PC-9 (cell line): ENCODE results near the gene AUP1. TPM values are rescaled to one million over a fixed set of nuclear protein-coding genes. Genes with fewer than 3 reads are reported as not detected.

ENCODE experiments used
- BruUV-seq: library from RNA; stranded (reverse); fragments of 400-500 nt; replicated peaks from 2 replicates; lab custom pipeline; 2021; lab: Mats Ljungman, UMichigan
- CTCF ChIA-PET: fragments of 300-600 bp; sonication (Branson Sonifier 250); formaldehyde crosslinking; loops from one replicate; lab custom pipeline; 2022; ENCODE audit warnings: antibody characterized with exemption; lab: Charles Lee
- POLR2A ChIA-PET: fragments of 300-600 bp; sonication (Branson Sonifier 250); formaldehyde crosslinking; loops from one replicate; lab custom pipeline; 2022; ENCODE audit warnings: antibody characterized with exemption; ENCODE audit not compliant: unreplicated experiment; lab: Charles Lee
- DNase-seq, 2 experiments: peaks; one replicate each; pipeline versions ENCODE4 v3.0.0 to v3.0.0-alpha.2; 2015 to 2022; ENCODE audit warnings: mixed read lengths in 1 of 2
- H2AFZ ChIP-seq: fragments of 200-600 bp; sonication (generic); 2 replicates; pipeline ENCODE4 v1.8.1; 2017; ENCODE audit warnings: antibody characterized with exemption
- H3F3A ChIP-seq: fragments of 200-600 bp; sonication (generic); 2 replicates; pipeline ENCODE4 v1.8.1; 2017; ENCODE audit warnings: antibody characterized with exemption, mild to moderate bottlenecking, low read depth; ENCODE audit not compliant: insufficient read depth
- H3K27ac ChIP-seq: fragments of 200-600 bp; sonication (generic); 2 replicates; pipeline ENCODE4 v1.6.1; 2016; ENCODE audit warnings: mixed run types
- H3K27me3 ChIP-seq: fragments of 200-600 bp; sonication (generic); 2 replicates; pipeline ENCODE4 v1.6.1; 2016; ENCODE audit warnings: low read depth, mixed run types; ENCODE audit not compliant: insufficient read depth
- H3K36me3 ChIP-seq: fragments of 200-600 bp; sonication (generic); 2 replicates; pipeline ENCODE4 v1.6.1; 2016; ENCODE audit warnings: low read depth, mixed run types
- H3K4me1 ChIP-seq: fragments of 200-600 bp; sonication (generic); replicated peaks from 2 replicates; pipeline ENCODE4 v1.6.1; 2016; ENCODE audit warnings: mixed run types; ENCODE audit not compliant: insufficient read depth
- H3K4me2 ChIP-seq: fragments of 200-600 bp; sonication (generic); 2 replicates; pipeline ENCODE4 v1.6.1; 2017; ENCODE audit warnings: mixed run types
- H3K4me3 ChIP-seq: fragments of 200-600 bp; sonication (generic); 2 replicates; pipeline ENCODE4 v1.6.1; 2016; ENCODE audit warnings: mixed run types
- H3K79me2 ChIP-seq: fragments of 200-600 bp; sonication (generic); 2 replicates; pipeline ENCODE4 v1.6.1; 2017; ENCODE audit warnings: low read depth, mixed run types
- H3K9me2 ChIP-seq: fragments of 200-600 bp; sonication (generic); 2 replicates; pipeline ENCODE4 v1.8.1; 2017; ENCODE audit warnings: mild to moderate bottlenecking; ENCODE audit not compliant: insufficient read depth
- H3K9me3 ChIP-seq: fragments of 200-600 bp; sonication (generic); 2 replicates; pipeline ENCODE4 v1.8.1; 2016; ENCODE audit warnings: low read depth; ENCODE audit not compliant: insufficient read depth
- H4K20me1 ChIP-seq: fragments of 200-600 bp; sonication (generic); 2 replicates; pipeline ENCODE4 v1.8.1; 2017; ENCODE audit not compliant: insufficient read depth
- EZH2 ChIP-seq: fragments of 200-600 bp; sonication (generic); IDR thresholded peaks from 2 replicates; pipeline ENCODE4 v1.8.0; 2017; ENCODE audit warnings: antibody characterized with exemption, low read depth
- intact Hi-C: fragments of 100-400 bp; cut with micrococcal nuclease; formaldehyde crosslinking; loops from one replicate; pipeline ENCODE4 v1.10.0; 2022; ENCODE audit not compliant: unreplicated experiment
- total RNA-seq: library from RNA; stranded (reverse); gene quantifications from 2 replicates; pipeline ENCODE4 v1.2.3, GENCODE V29; 2021
- TF ChIP-seq, protein P1 (sequence below): fragments of 200-600 bp; sonication (generic); conservative IDR thresholded peaks from 2 replicates; pipeline ENCODE4 v1.6.1; 2017; ENCODE audit warnings: mixed run types, antibody characterized with exemption, mild to moderate bottlenecking, moderate library complexity

AUP1 gene
- total RNA-seq, 1 experiment from 2014 or later, result 84.0 TPM

- no TSS peak for BruUV-seq
- ChIA-PET CTCF (interaction anchor here (0.5 to 0.6 kb wide), 2 partner anchors 21 to 59 kb away, joined by 4 to 8 read pairs; no protein-coding TSS in a partner anchor), POLR2A (interaction anchor here (0.7 kb wide), 2 partner anchors 85 to 330 kb away, joined by 4 read pairs; no protein-coding TSS in a partner anchor)
- Histone ChIP-seq H3K4me3 (peak overlapping the region; percentile 93), H3K27me3 (no peaks in the 10 kb centered on the region), H3K9me3 (no peaks in the 10 kb centered on the region), H3K27ac (no peak overlapping the region), H3K9me2 (no peaks in the 10 kb centered on the region), H2AFZ (peak overlapping the region; percentile 94), H3K79me2 (peaks cover 37% of the 10 kb centered on the region), H3K4me2 (peak overlapping the region; percentile 84), H3F3A (peaks cover 12% of the 10 kb centered on the region; the same call in 1 of the 2 replicates), H3K36me3 (peaks cover 18% of the 10 kb centered on the region), H4K20me1 (peaks cover 9% of the 10 kb centered on the region; the same call in 1 of the 2 replicates), H3K4me1 (peaks cover 18% of the 10 kb centered on the region)
- DNase-seq, result peak in 1 of 2 experiments; percentile 20
- TF ChIP-seq, protein P1, sequence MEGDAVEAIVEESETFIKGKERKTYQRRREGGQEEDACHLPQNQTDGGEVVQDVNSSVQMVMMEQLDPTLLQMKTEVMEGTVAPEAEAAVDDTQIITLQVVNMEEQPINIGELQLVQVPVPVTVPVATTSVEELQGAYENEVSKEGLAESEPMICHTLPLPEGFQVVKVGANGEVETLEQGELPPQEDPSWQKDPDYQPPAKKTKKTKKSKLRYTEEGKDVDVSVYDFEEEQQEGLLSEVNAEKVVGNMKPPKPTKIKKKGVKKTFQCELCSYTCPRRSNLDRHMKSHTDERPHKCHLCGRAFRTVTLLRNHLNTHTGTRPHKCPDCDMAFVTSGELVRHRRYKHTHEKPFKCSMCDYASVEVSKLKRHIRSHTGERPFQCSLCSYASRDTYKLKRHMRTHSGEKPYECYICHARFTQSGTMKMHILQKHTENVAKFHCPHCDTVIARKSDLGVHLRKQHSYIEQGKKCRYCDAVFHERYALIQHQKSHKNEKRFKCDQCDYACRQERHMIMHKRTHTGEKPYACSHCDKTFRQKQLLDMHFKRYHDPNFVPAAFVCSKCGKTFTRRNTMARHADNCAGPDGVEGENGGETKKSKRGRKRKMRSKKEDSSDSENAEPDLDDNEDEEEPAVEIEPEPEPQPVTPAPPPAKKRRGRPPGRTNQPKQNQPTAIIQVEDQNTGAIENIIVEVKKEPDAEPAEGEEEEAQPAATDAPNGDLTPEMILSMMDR, result no peak
- TF ChIP-seq EZH2, result no peak
- intact Hi-C loops, result loop anchor here (5.0 kb wide), 3 partner anchors 57 to 263 kb away; no protein-coding TSS in a partner anchor
Observed at GRCh38 chr2:74530239-74531187, 1.0 kb upstream of the AUP1 start.

GRCh38 chr2:74528600-74529356 is 728 bp downstream of the AUP1 start:
- H3K36me3 ChIP-seq, result peaks cover 18% of the 10 kb centered on the region
- no peaks in the 10 kb centered on the region for H3K27me3 ChIP-seq
- peak overlapping the region; percentile 93 for H3K4me3 ChIP-seq
- ChIA-PET CTCF (no interaction called here), POLR2A (interaction anchor here (0.6 to 1.0 kb wide), 3 partner anchors 11 to 41 kb away, joined by 3 read pairs; no protein-coding TSS in a partner anchor)
- peak overlapping the region; percentile 83 for H2AFZ ChIP-seq
- BruUV-seq, result TSS peak; percentile 58
- H3K27ac ChIP-seq, result peak overlapping the region; percentile 48
- peaks cover 18% of the 10 kb centered on the region for H3K4me1 ChIP-seq
- H3K4me2 ChIP-seq, result peak overlapping the region; percentile 99
- intact Hi-C loops, result loop anchor here (1.0 kb wide), 3 partner anchors 21 to 88 kb away; partner anchors contain the start of genes PCGF1 and TTC31
- no peak for DNase-seq
- TF ChIP-seq, protein P1, result no peak
- TF ChIP-seq EZH2, result no peak
- peaks cover 37% of the 10 kb centered on the region for H3K79me2 ChIP-seq
- H4K20me1 ChIP-seq, result peaks cover 9% of the 10 kb centered on the region; the same call in 1 of the 2 replicates
- no peaks in the 10 kb centered on the region for H3K9me3 ChIP-seq
- no peaks in the 10 kb centered on the region for H3K9me2 ChIP-seq
- peaks cover 12% of the 10 kb centered on the region; the same call in 1 of the 2 replicates for H3F3A ChIP-seq

GRCh38 chr2:74527741-74528140 is 1.8 kb downstream of the AUP1 start:
- Histone ChIP-seq H3K9me3 (no peaks in the 10 kb centered on the region), H3K27ac (no peak overlapping the region), H3K27me3 (no peaks in the 10 kb centered on the region), H3K4me1 (peaks cover 18% of the 10 kb centered on the region), H3K4me3 (peak overlapping the region; percentile 93; the same call in 1 of the 2 replicates), H3F3A (peaks cover 12% of the 10 kb centered on the region; the same call in 1 of the 2 replicates), H3K79me2 (peaks cover 37% of the 10 kb centered on the region), H4K20me1 (peaks cover 9% of the 10 kb centered on the region; the same call in 1 of the 2 replicates), H3K36me3 (peaks cover 18% of the 10 kb centered on the region), H3K9me2 (no peaks in the 10 kb centered on the region), H3K4me2 (peak overlapping the region; percentile 99), H2AFZ (no peak overlapping the region)
- DNase-seq, result no peak
- TF ChIP-seq EZH2, result no peak
- TF ChIP-seq, protein P1, result no peak
- intact Hi-C loops, result no loop called here
- ChIA-PET POLR2A (no interaction called here), CTCF (no interaction called here)
- no TSS peak for BruUV-seq
